Body of pancreas (tissue), 4 donors: ENCODE data around the gene SCARF2.

Source experiments
- CTCF ChIP-seq, 7 experiments: fragments of 450-650 bp in 4 of 7; fragments of 200-600 bp in 3 of 7; sonication (generic) in 3 of 7; IDR thresholded peaks; one replicate each; pipeline ENCODE4 v1.5.1; 2016 to 2019; ENCODE audit warnings: antibody characterized with exemption in 7 of 7
- POLR2A ChIP-seq, 3 donors: fragments of 450-650 bp; IDR thresholded peaks; one replicate each; pipeline ENCODE4 v1.6.1; 2016; ENCODE audit warnings: antibody characterized with exemption in 3 of 3, mild to moderate bottlenecking in 2 of 3

DNA sequence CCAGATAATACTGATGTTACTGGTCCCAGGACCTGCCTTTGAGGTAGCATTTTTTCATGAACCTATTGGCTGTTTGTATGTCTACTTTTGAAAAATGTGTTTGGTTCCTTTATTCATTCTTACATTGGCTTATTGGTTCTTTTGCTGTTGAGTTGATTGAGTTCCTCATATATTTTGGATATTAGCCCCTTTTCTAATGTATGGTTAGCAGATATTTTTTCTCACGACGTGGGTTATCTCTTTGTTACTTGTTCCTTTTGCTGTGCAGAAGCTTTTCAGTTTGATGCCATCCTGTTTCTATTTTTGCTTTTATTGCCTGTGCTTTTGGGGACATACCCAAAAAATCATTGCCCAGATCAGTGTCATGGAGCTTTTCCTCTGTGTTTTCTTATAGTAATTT is 53.5 kb downstream of the SCARF2 start:
- no peak for TF ChIP-seq CTCF (IDR thresholded peaks at IDR 0.05)
- no peak for TF ChIP-seq POLR2A (IDR thresholded peaks at IDR 0.05)
